Measurements from ENCODE around the gene LCN15.

GRCh38 chr9:136799079-136799853, 34.9 kb upstream of the LCN15 start:
- TF ChIP-seq CTCF (IDR thresholded peaks at IDR 0.05) (no peak), POLR2AphosphoS5 (IDR thresholded peaks at IDR 0.05) (no peak), EP300 (IDR thresholded peaks at IDR 0.05) (no peak)

Data from gastroesophageal sphincter (tissue), 3 donors.